Left lung (tissue), 10 donors: ENCODE data around the gene FBLIM1. TPM values are rescaled to one million over a fixed set of nuclear protein-coding genes. Genes with fewer than 3 reads are reported as not detected.

Source experiments
- ATAC-seq: fragments of 200-7000 bp; cut with Tn5 transposase; one replicate; pipeline ENCODE4 v1.9.1; 2020; ENCODE audit warnings: moderate library complexity
- DNase-seq, 4 donors: peaks; one replicate each; pipeline ENCODE4 v3.0.0-alpha.2; 2013 to 2020
- H3K27ac ChIP-seq, 2 donors: fragments of 200-600 bp; sonication (generic) in 1 of 2; one replicate each; pipeline versions ENCODE4 v1.5.0 to v1.8.0; 2020 to 2021
- H3K27me3 ChIP-seq, 2 donors: fragments of 200-600 bp; sonication (generic) in 1 of 2; one replicate each; pipeline versions ENCODE4 v1.5.0 to v1.8.0; 2020 to 2021
- H3K36me3 ChIP-seq, 2 donors: fragments of 200-600 bp; sonication (generic) in 1 of 2; one replicate each; pipeline versions ENCODE4 v1.5.0 to v1.8.0; 2020 to 2021
- H3K4me1 ChIP-seq, 2 donors: fragments of 200-600 bp; one replicate each; pipeline ENCODE4 v1.8.0; 2021
- H3K4me3 ChIP-seq, 2 donors: fragments of 200-600 bp; sonication (generic) in 1 of 2; one replicate each; pipeline versions ENCODE4 v1.5.0 to v1.8.0; 2020 to 2021; ENCODE audit warnings: mild to moderate bottlenecking in 1 of 2
- H3K9me3 ChIP-seq, 2 donors: fragments of 200-600 bp; sonication (generic) in 1 of 2; one replicate each; pipeline versions ENCODE4 v1.5.0 to v1.8.0; 2020 to 2021
- intact Hi-C, 2 donors: fragments of 100-400 bp; cut with DNase I; formaldehyde crosslinking; loops; one replicate each; pipeline versions ENCODE4 v1.11.2 to v1.14.2; 2022
- polyA plus RNA-seq, 6 donors: library from polyadenylated mRNA; unstranded; fragments of 120-200 nt; gene quantifications; one replicate each; pipeline ENCODE4 v1.2.1, GENCODE V29; 2013; ENCODE audit not compliant: insufficient read length in 6 of 6
- total RNA-seq, 2 donors: library from RNA; stranded (reverse); fragmentation: NEBNext Ultra II Directional; extraction: Animal tissue kit (Norgen Biotek cat#: 25700); gene quantifications; one replicate each; pipeline ENCODE4 v1.2.1, GENCODE V29; 2021
- TF ChIP-seq, protein P1 (sequence below), 2 donors: fragments of 200-600 bp; sonication (generic) in 1 of 2; IDR thresholded peaks; one replicate each; pipeline versions ENCODE4 v1.5.0 to v1.8.0; 2021; ENCODE audit warnings: antibody characterized with exemption in 2 of 2
- donor health status: DM: no; HTN: yes; CAD: no.
- donor health status: DM: no; HTN: no; CAD: no.

The FBLIM1 gene
- total and polyA plus RNA-seq, 8 donors: 52.3 to 90.0 (median 69.0) TPM

- no peak overlapping the region for H3K4me3 ChIP-seq
- DNase-seq (no peak), ATAC-seq (no peak)
- no peaks in the 10 kb centered on the region for H3K36me3 ChIP-seq
- H3K9me3 ChIP-seq: no peaks in the 10 kb centered on the region
- H3K27ac ChIP-seq: no peak overlapping the region
- TF ChIP-seq, protein P1, sequence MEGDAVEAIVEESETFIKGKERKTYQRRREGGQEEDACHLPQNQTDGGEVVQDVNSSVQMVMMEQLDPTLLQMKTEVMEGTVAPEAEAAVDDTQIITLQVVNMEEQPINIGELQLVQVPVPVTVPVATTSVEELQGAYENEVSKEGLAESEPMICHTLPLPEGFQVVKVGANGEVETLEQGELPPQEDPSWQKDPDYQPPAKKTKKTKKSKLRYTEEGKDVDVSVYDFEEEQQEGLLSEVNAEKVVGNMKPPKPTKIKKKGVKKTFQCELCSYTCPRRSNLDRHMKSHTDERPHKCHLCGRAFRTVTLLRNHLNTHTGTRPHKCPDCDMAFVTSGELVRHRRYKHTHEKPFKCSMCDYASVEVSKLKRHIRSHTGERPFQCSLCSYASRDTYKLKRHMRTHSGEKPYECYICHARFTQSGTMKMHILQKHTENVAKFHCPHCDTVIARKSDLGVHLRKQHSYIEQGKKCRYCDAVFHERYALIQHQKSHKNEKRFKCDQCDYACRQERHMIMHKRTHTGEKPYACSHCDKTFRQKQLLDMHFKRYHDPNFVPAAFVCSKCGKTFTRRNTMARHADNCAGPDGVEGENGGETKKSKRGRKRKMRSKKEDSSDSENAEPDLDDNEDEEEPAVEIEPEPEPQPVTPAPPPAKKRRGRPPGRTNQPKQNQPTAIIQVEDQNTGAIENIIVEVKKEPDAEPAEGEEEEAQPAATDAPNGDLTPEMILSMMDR (IDR thresholded peaks at IDR 0.05): no peak
- intact Hi-C loops: no loop called here
- peaks cover 0 to 3% of the 10 kb centered on the region in 2 donors for H3K4me1 ChIP-seq
- H3K27me3 ChIP-seq: no peaks in the 10 kb centered on the region
Observed at GRCh38 chr1:15744122-15744679, 14.4 kb upstream of the FBLIM1 start.

DNA sequence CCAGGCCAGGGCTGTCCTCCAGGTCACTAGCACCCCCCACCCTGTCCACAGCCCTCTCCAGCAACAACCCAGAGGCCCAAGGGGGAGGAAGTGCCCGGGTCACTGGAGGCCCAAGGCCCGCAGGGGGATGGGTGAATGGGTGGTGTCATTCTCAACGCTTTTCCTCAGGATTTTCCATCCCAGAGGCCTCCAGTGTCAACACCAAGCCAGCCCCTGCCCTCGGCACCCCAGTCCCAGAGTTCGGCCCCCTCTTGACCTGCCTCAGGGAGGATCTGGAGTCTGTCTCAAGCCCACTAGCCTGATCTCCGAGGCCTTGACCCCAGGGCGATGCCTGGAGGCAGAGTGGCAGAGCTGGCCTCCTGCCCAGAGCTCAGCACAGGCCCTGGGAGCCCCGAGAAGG lies 11.2 kb upstream of the FBLIM1 start:
- TF ChIP-seq, protein P1 (IDR thresholded peaks at IDR 0.05): no peak
- Histone ChIP-seq H3K9me3 (no peaks in the 10 kb centered on the region), H3K36me3 (no peaks in the 10 kb centered on the region), H3K4me1 (peaks cover 0 to 9% of the 10 kb centered on the region in 2 donors), H3K27me3 (no peaks in the 10 kb centered on the region), H3K4me3 (no peak overlapping the region), H3K27ac (no peak overlapping the region)
- ATAC-seq (no peak), DNase-seq (no peak)
- intact Hi-C loops: no loop called here

- TF ChIP-seq, protein P1 (IDR thresholded peaks at IDR 0.05): no peak
- no peak overlapping the region for H3K4me3 ChIP-seq
- H3K4me1 ChIP-seq: peaks cover 0 to 9% of the 10 kb centered on the region in 2 donors
- H3K9me3 ChIP-seq: no peaks in the 10 kb centered on the region
- no peaks in the 10 kb centered on the region for H3K36me3 ChIP-seq
- DNase-seq: no peak
- H3K27me3 ChIP-seq: no peaks in the 10 kb centered on the region
- ATAC-seq: no peak
- H3K27ac ChIP-seq: no peak overlapping the region
- intact Hi-C loops: no loop called here
Observed at GRCh38 chr1:15748264-15748663, 10.3 kb upstream of the FBLIM1 start.

DNA sequence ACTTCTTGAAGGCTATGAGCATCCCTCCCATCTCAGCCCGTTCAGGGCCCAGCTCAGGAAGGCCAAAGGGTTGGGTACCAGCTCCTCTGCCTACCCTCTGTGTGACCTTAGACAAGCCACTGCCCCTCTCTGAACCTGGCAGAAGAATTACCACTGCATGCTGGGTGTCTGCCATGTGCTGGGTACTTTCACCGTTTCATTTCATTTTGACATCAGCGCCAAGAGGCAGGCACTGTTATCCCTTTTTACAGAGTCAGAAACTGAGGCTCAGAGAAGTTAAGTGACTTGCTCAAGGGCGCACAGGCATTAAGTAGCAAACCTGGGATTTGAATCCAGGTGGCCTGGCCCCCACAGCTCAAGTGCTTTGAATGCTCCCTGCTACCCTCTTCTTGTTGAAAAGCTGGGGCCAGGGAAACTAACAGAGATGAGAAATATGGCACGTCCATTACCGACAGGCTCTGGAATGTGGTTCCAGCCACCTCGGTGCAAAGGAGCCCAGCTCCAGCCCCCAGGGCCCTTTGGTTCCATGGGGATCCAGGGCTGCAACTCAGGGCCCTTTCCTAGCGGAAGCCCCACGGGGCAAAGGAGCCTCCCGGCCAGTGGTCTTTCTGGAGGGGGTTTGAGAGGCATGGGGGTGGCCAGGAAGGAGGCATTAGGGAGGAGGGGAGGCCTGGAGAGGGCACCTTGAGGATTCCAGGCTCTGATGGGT lies 9.8 kb upstream of the FBLIM1 start:
- no peak for DNase-seq
- H3K4me3 ChIP-seq: no peak overlapping the region
- H3K9me3 ChIP-seq: no peaks in the 10 kb centered on the region
- H3K27ac ChIP-seq: peak overlapping the region; percentile 2 to 44
- H3K36me3 ChIP-seq: no peaks in the 10 kb centered on the region
- no peaks in the 10 kb centered on the region for H3K27me3 ChIP-seq
- H3K4me1 ChIP-seq: peaks cover 0 to 9% of the 10 kb centered on the region in 2 donors
- no peak for ATAC-seq
- intact Hi-C loops: no loop called here
- TF ChIP-seq, protein P1 (IDR thresholded peaks at IDR 0.05): no peak

DNA sequence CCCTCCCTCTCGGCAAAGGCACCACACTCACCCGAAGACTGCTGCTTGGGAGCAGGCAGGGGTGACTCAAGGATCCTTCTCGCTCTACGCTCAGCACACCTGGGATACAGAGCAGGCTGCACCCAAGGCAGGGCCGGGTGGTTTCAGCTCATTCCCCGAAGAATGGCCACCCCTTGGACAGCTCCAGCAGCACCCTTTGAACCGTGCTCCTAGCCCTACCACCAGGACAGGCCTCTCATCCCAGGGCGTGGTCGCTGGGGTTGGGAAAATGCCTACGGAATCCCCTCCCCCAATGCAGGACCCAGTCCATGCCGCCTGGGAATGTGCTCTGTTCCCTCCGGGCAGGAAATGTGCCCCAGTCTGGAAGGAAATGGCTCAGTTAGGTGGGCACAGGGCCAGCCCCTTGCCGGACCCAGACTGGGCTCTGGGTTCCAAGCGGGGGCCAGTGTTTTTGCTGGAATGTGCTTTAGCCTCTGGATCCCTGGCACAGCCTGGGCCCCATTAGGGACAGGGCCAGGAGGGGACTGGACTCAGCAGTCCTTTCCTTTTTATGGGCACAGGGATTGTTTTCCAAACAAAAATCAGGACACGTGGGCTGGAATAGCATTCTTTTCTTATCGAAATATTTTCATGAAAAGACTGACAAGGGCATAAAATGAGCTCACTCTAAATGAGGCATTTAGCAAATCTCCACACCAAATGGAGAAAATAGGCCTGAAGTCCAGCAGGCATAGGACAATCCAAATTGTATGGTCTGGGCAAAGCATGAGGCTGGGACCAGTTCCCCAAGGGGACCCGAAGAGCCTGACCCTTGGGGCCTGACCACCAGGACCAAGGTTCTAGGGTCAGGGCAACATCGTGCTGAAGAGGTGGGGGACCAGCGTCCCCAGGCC lies 8.9 kb upstream of the FBLIM1 start:
- Histone ChIP-seq H3K27me3 (no peaks in the 10 kb centered on the region), H3K36me3 (no peaks in the 10 kb centered on the region), H3K4me3 (no peak overlapping the region), H3K27ac (peak overlapping the region; percentile 2 to 44), H3K4me1 (peaks cover 0 to 9% of the 10 kb centered on the region in 2 donors), H3K9me3 (no peaks in the 10 kb centered on the region)
- intact Hi-C loops: no loop called here
- TF ChIP-seq, protein P1 (IDR thresholded peaks at IDR 0.05): no peak
- ATAC-seq (peak; percentile 26), DNase-seq (no peak)
